ENCODE data around the gene CENPH.
"Not testable (repeated sequence)": the region's sequence is repeated elsewhere in the genome, so short reads cannot be mapped to it uniquely, and the experiment has no call there.

CENPH gene

DNA sequence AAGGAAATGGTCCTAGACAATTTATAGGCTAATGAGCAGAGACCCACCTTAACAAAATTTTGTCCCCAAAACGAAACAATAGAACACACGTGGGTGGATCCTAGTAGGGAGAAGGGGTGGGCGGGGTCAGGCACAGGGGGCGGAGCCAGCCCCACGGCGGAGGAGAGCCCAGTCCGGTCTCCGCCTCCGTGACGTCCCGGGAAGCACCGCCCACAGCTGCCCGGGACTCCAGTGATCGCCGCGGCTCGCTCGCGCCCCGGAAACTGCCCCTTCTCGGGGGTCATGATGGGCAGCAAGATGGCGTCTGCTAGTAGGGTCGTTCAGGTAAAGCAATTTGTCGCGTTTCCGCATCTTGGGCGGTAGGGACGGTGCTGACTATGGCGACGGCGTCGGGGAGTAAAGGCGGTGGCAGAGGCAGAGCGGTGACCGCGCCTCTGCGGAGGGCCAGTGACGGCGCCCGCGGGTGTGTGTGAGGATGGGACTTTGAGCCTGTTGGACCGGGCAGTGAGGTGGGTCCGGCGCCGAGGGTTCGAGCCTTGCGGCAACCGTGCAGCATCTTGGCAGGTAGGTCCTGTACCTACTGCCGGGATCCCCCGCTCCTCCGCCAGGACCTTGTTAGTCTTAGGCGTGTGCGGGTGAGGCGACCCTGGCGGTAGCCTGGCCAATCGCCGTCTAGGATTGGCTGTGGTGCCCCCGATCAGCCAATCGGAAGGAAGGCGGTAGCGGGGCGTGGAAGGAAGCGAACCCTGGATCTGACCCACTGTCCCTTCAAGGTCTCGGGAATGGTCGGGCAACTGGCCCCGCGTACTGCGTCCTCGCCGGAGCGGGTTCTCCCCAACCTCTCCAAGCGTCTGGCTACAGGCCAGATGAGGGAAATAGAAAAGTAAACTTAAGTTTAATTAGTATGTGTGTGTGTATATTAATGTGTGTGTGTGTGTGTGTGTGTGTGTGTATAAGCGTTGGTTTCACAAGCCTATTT is 28.5 kb downstream of the CENPH start:
- peak overlapping the region; percentile 99 for H3K4me3 Mint-ChIP-seq
- ATAC-seq (replicated peaks) = peak; percentile 88
- peaks cover 13 to 28% of the 10 kb centered on the region in 2 donors for H3K4me1 Mint-ChIP-seq (ENCODE audit: low read depth in 2 of 2)

DNA sequence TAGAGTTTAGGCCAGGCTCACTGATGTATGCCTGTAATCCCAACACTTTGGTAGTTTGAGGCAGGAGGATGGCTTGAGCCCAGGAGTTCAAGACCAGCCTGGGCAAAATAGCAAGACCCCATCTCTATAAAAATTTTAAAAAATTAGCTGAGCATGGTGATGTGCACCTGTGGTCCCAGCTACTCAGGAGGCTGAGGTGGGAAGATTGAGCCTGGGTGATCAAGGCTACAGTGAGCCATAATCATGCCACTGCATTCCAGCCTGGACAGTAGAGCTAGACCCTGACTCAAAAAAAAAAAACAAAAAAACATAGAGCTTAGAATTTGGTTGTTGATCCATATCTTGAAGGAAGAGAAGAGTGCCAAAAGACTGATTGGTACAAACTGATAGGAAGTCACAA is 30.6 kb downstream of the CENPH start:
- H3K4me1 Mint-ChIP-seq (ENCODE audit: low read depth in 2 of 2) = peaks cover 13 to 28% of the 10 kb centered on the region in 2 donors
- ATAC-seq (replicated peaks) (no peak), DNase-seq (no peak)
- H3K36me3 Mint-ChIP-seq (ENCODE audit: insufficient read depth) = peaks cover 27% of the 10 kb centered on the region
- H3K27me3 Mint-ChIP-seq = no peaks in the 10 kb centered on the region
- no peak overlapping the region for H3K4me3 Mint-ChIP-seq
- no peaks in the 10 kb centered on the region for H3K9me3 Mint-ChIP-seq
- H3K27ac Mint-ChIP-seq = no peak overlapping the region

More for the DNA sequence above, 28.5 kb downstream of the CENPH start:
- peaks cover 24% of the 10 kb centered on the region for H3K36me3 Mint-ChIP-seq (ENCODE audit: insufficient read depth)
- H3K27ac Mint-ChIP-seq = peak overlapping the region; percentile 99
- peak; percentile 89 to 90 (median 90) for DNase-seq
- no peaks in the 10 kb centered on the region for H3K27me3 Mint-ChIP-seq
- no peaks in the 10 kb centered on the region for H3K9me3 Mint-ChIP-seq

DNA sequence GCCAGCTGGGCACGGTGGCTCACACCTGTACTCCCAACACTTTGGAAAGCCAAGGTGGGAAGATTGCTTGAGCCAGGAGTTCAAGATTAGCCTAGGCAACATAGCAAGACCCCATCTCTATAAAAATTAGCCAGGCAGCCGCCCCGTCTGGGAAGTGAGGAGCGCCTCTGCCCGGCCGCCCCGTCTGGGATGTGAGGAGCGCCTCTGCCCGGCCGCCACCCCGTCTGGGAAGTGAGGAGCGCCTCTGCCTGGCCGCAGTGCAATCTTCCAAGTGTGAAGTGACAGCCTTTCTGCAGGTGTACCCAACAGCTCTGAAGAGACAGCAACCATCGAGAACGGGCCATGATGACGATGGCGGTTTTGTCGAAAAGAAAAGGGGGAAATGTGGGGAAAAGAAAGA is 31.0 kb downstream of the CENPH start:
- Mint-ChIP-seq H3K36me3 (ENCODE audit: insufficient read depth) (peaks cover 31% of the 10 kb centered on the region), H3K4me1 (ENCODE audit: low read depth in 2 of 2) (peaks cover 13 to 28% of the 10 kb centered on the region in 2 donors)
- DNase-seq; H3K9me3 Mint-ChIP-seq; H3K4me3 Mint-ChIP-seq; ATAC-seq (replicated peaks); H3K27ac Mint-ChIP-seq; H3K27me3 Mint-ChIP-seq: not testable (repeated sequence)

GRCh38 chr5:69220833-69221232 is 31.4 kb downstream of the CENPH start:
- not testable (repeated sequence) for H3K27me3 Mint-ChIP-seq; ATAC-seq (replicated peaks); H3K9me3 Mint-ChIP-seq; DNase-seq; H3K4me3 Mint-ChIP-seq
- Mint-ChIP-seq H3K27ac (peak overlapping the region in 1 of 2 donors; percentile 10), H3K36me3 (ENCODE audit: insufficient read depth) (peaks cover 35% of the 10 kb centered on the region), H3K4me1 (ENCODE audit: low read depth in 2 of 2) (peaks cover 14 to 28% of the 10 kb centered on the region in 2 donors)

DNA sequence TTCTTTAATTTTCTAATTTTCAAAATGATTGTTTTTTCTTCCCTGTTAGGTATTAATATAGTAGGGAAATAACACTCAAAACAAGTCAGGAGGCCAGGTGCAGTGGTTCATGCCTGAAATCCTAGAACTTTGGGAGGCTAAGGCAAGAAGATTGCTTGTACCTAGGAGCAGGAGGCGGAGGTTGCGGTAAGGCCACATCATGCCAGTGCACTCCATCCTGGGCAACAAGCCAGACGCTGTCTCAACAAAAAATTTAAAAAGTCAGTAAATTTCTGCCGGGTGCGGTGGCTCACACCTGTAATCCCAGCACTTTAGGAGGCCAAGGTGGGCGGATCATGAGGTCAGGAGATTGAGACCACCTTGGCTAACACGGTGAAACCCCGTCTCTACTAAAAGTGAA is 35.1 kb downstream of the CENPH start:
- Mint-ChIP-seq H3K9me3 (no peaks in the 10 kb centered on the region), H3K27ac (peak overlapping the region in 1 of 2 donors; percentile 38), H3K4me3 (no peak overlapping the region), H3K4me1 (ENCODE audit: low read depth in 2 of 2) (peaks cover 6 to 10% of the 10 kb centered on the region in 2 donors), H3K27me3 (no peaks in the 10 kb centered on the region), H3K36me3 (ENCODE audit: insufficient read depth) (peaks cover 39% of the 10 kb centered on the region)
- no peak for DNase-seq
- no peak for ATAC-seq (replicated peaks)

GRCh38 chr5:69225860-69226259 is 36.5 kb downstream of the CENPH start:
- no peak for DNase-seq
- Mint-ChIP-seq H3K4me3 (no peak overlapping the region), H3K9me3 (no peaks in the 10 kb centered on the region), H3K36me3 (ENCODE audit: insufficient read depth) (peaks cover 43% of the 10 kb centered on the region), H3K27me3 (no peaks in the 10 kb centered on the region), H3K27ac (peak overlapping the region in 1 of 2 donors; percentile 70), H3K4me1 (ENCODE audit: low read depth in 2 of 2) (peaks cover 5% of the 10 kb centered on the region in 2 donors)
- no peak for ATAC-seq (replicated peaks)

- Mint-ChIP-seq H3K4me1 (ENCODE audit: low read depth in 2 of 2) (peaks cover 7 to 8% of the 10 kb centered on the region in 2 donors), H3K27me3 (no peaks in the 10 kb centered on the region), H3K9me3 (no peaks in the 10 kb centered on the region), H3K36me3 (ENCODE audit: insufficient read depth) (peaks cover 41% of the 10 kb centered on the region), H3K27ac (peak overlapping the region in 1 of 2 donors; percentile 44), H3K4me3 (no peak overlapping the region)
- DNase-seq (no peak), ATAC-seq (replicated peaks) (no peak)
Measured at GRCh38 chr5:69230181-69230580, 40.8 kb downstream of the CENPH start.

DNA sequence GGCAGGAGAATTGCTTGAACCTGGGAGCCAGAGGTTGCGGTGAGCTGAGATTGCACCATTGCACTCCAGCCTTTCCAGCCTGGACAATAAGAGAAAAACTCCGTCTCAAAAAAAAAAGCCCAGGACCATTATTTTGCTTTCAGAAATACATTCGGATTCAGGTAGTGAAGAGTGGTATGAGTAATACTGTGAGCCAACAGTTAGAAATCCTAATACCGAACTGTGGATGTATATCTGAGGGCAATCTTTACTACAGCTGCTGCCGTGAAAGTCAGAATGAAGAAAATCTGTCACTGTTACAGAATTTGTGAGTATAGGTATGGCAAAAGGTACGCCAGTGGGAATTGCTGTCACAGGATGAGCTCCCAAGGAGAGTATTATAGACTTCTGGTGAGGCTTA is 41.9 kb downstream of the CENPH start:
- Mint-ChIP-seq H3K36me3 (ENCODE audit: insufficient read depth) (peaks cover 34% of the 10 kb centered on the region), H3K27ac (peak overlapping the region in 1 of 2 donors; percentile 22), H3K27me3 (no peaks in the 10 kb centered on the region), H3K4me3 (no peak overlapping the region), H3K9me3 (no peaks in the 10 kb centered on the region), H3K4me1 (ENCODE audit: low read depth in 2 of 2) (peaks cover 12 to 16% of the 10 kb centered on the region in 2 donors)
- DNase-seq (no peak), ATAC-seq (replicated peaks) (no peak)

DNA sequence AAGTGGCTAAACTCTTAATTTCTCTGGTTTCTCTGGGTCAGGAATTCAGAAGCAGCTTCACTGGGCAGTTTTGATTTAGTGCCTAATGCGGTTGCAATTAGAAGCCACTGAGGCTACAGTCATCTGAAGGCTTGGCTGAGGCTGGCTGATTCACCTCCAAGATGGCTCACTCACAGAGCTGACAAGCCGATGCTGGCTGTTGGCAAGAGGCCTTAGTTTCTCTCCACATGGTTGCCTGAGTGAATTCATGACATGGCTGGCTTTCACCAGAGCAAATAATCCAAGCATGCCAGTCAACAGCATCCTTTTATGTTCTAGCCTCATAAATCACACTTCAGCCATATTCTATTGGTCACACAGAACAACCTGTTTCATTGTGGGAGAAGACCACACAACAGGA is 42.5 kb downstream of the CENPH start:
- H3K9me3 Mint-ChIP-seq = no peaks in the 10 kb centered on the region
- no peaks in the 10 kb centered on the region for H3K27me3 Mint-ChIP-seq
- peaks cover 35% of the 10 kb centered on the region for H3K36me3 Mint-ChIP-seq (ENCODE audit: insufficient read depth)
- DNase-seq = no peak
- no peak overlapping the region for H3K4me3 Mint-ChIP-seq
- ATAC-seq (replicated peaks) = no peak
- H3K4me1 Mint-ChIP-seq (ENCODE audit: low read depth in 2 of 2) = peaks cover 14 to 20% of the 10 kb centered on the region in 2 donors
- H3K27ac Mint-ChIP-seq = peak overlapping the region in 1 of 2 donors; percentile 22

- Mint-ChIP-seq H3K36me3 (ENCODE audit: insufficient read depth) (peaks cover 19% of the 10 kb centered on the region), H3K27me3 (no peaks in the 10 kb centered on the region), H3K4me3 (peak within 1 kb of the TSS; percentile 89 to 90), H3K27ac (peak within 1 kb of the TSS; percentile 93), H3K9me3 (no peaks in the 10 kb centered on the region), H3K4me1 (ENCODE audit: low read depth in 2 of 2) (peaks cover 30 to 39% of the 10 kb centered on the region in 2 donors)
- DNase-seq (peak; percentile 88 to 89 (median 89)), ATAC-seq (replicated peaks) (peak; percentile 99)
Measured at GRCh38 chr5:69234457-69235268, 45.3 kb downstream of the CENPH start, which contains the start of gene CDK7. CDK7 (plus strand) TSS chr5:69234886; CDS start chr5:69234976, 90 bp downstream.

DNA sequence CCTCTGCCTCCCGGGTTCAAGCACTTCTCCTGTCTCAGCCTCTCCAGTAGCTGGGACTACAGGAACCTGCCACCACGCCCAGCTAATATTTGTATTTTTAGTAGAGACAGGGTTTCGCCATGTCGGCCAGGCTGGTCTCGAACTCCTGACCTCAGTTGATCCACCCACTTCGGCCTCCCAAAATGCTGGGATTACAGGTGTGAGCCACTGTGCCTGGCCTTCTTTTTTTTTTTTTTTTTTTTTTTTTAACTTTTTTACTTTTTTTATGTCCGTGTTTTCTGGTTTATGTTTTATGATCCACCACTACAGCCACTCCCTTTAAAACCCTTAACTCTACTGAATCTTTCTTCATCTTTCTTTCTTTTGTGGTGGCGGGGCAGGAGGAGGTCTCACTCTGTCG is 47.4 kb downstream of the CENPH start:
- H3K27ac Mint-ChIP-seq; ATAC-seq (replicated peaks); DNase-seq; H3K27me3 Mint-ChIP-seq; H3K9me3 Mint-ChIP-seq: not testable (repeated sequence)
- Mint-ChIP-seq H3K36me3 (ENCODE audit: insufficient read depth) (peaks cover 25% of the 10 kb centered on the region), H3K4me1 (ENCODE audit: low read depth in 2 of 2) (peaks cover 34 to 52% of the 10 kb centered on the region in 2 donors), H3K4me3 (peak overlapping the region; percentile 59 to 89)

DNA sequence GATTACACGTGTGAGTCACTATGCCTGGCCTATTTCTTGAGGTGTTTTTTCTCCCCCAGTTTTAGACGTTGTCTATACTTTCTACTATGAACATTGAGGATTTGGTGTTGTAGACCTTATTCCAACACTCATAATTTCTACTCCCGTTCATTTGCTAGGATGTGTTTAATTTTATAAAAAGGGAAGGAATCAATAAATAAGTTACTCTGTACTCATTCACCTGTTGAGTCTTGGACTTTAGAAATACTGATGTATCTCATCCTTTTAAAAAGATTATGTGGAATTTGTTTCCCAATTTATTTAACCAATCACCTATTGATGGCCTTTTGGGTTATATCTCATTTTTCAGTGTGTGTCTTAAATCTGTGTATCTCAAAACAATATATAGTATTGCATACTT is 48.5 kb downstream of the CENPH start:
- ATAC-seq (replicated peaks) (no peak), DNase-seq (no peak)
- Mint-ChIP-seq H3K36me3 (ENCODE audit: insufficient read depth) (peaks cover 22% of the 10 kb centered on the region), H3K4me1 (ENCODE audit: low read depth in 2 of 2) (peaks cover 35 to 64% of the 10 kb centered on the region in 2 donors), H3K9me3 (no peaks in the 10 kb centered on the region), H3K27me3 (no peaks in the 10 kb centered on the region), H3K27ac (peak overlapping the region in 1 of 2 donors; percentile 36), H3K4me3 (peak overlapping the region; percentile 59 to 89)

DNA sequence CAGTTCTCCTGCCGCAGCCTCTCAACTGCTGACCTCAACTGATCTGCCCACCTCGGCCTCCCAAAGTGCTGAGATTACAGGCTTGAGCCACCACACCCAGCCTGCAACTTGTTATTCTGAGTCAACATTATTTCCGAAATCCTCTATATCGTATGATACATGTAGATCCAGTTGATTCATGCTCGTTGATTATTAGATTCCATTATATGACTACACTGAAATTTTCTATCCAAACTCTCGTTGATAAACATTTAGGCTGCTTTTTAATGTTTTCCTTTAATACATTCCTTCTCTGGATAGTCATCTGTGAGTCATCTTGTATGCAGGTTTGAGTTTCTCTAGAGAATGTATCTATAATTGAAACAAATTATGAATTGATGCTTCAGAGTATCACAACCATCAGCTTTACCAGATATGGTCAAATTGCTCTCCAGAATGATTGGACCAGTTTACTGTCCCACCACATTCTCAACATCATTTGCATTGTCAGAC is 49.4 kb downstream of the CENPH start:
- ATAC-seq (replicated peaks) (no peak), DNase-seq (no peak)
- Mint-ChIP-seq H3K27me3 (no peaks in the 10 kb centered on the region), H3K4me1 (ENCODE audit: low read depth in 2 of 2) (peaks cover 39 to 71% of the 10 kb centered on the region in 2 donors), H3K27ac (peak overlapping the region; percentile 7 to 71), H3K36me3 (ENCODE audit: insufficient read depth) (peaks cover 22% of the 10 kb centered on the region), H3K9me3 (no peaks in the 10 kb centered on the region), H3K4me3 (no peak overlapping the region)

Data from effector memory CD8-positive, alpha-beta T cell (primary cell).